K562 (cell line): ENCODE results near the gene XBP1. TPM values are rescaled to one million over a fixed set of nuclear protein-coding genes. Genes with fewer than 3 reads are reported as not detected.

Experiments
- C11orf30 ChIP-seq: fragments of 450-650 bp; IDR thresholded peaks from 2 replicates; pipeline ENCODE4 v1.6.1; 2016; ENCODE audit warnings: low read depth, mild to moderate bottlenecking
- CBX3 ChIP-seq, 2 experiments: IDR thresholded peaks; 1 replicate in 1 of 2; 2 replicates in 1 of 2; pipeline ENCODE4 v1.6.1; 2012; ENCODE audit warnings: inconsistent platforms in 2 of 2, low read length in 2 of 2, borderline replicate concordance in 1 of 2, control low read depth in 1 of 2
- CREBBP ChIP-seq: IDR thresholded peaks from one replicate; pipeline ENCODE4 v1.6.1; 2012; ENCODE audit warnings: low read depth, mild to moderate bottlenecking, control low read depth, inconsistent platforms, low read length
- CXXC5 ChIP-seq: fragments of 250-450 bp; sonication (Bioruptor Pico); IDR thresholded peaks from 2 replicates; pipeline ENCODE4 v1.8.0; 2022; ENCODE audit warnings: inconsistent platforms, mild to moderate bottlenecking, moderate library complexity
- E2F3 ChIP-seq: fragments of 250-450 bp; sonication (Bioruptor Pico); IDR thresholded peaks from 2 replicates; pipeline ENCODE4 v1.4.0; 2020; ENCODE audit warnings: mild to moderate bottlenecking
- ETV6 ChIP-seq, 3 experiments: fragments of 150-350 bp in 1 of 3; sonication (generic) in 1 of 3; formaldehyde crosslinking in 1 of 3; IDR thresholded peaks; 2 replicates each; pipeline versions ENCODE4 v1.6.1 to v1.8.0; 2014 to 2022; ENCODE audit warnings: borderline replicate concordance in 2 of 3, low read depth in 2 of 3, antibody characterized with exemption in 1 of 3, low read length in 1 of 3, mild to moderate bottlenecking in 1 of 3, missing genetic modification reagents in 1 of 3
- FIP1L1 ChIP-seq: fragments of 200-400 bp; formaldehyde crosslinking; IDR thresholded peaks from 2 replicates; pipeline ENCODE4 v1.6.1; 2018; ENCODE audit warnings: mild to moderate bottlenecking, low read depth, low read length; ENCODE audit not compliant: poor library complexity, severe bottlenecking
- HDAC2 ChIP-seq: fragments of 450-650 bp; IDR thresholded peaks from 2 replicates; pipeline ENCODE4 v1.6.1; 2016; ENCODE audit warnings: mild to moderate bottlenecking
- MAFF ChIP-seq: IDR thresholded peaks from 2 replicates; pipeline ENCODE4 v1.6.1; 2012; ENCODE audit warnings: low read length, improper control_type of control experiment
- POLR2G ChIP-seq: fragments of 200-400 bp; formaldehyde crosslinking; IDR thresholded peaks from 2 replicates; pipeline ENCODE4 v1.6.1; 2017; ENCODE audit warnings: low read depth, mild to moderate bottlenecking, antibody characterized with exemption, low read length, moderate library complexity
- RNF2 ChIP-seq: sonication (generic); IDR thresholded peaks from 2 replicates; pipeline ENCODE4 v1.6.1; 2016
- SLC30A9 ChIP-seq: fragments of 250-450 bp; sonication (Bioruptor Pico); IDR thresholded peaks from 2 replicates; pipeline ENCODE4 v1.8.0; 2022; ENCODE audit warnings: mild to moderate bottlenecking, moderate library complexity
- SMARCA4 ChIP-seq: fragments of 450-650 bp; IDR thresholded peaks from 2 replicates; pipeline ENCODE4 v1.6.1; 2016
- STAT5B ChIP-seq: fragments of 250-450 bp; sonication (Bioruptor Pico); IDR thresholded peaks from 2 replicates; pipeline ENCODE4 v1.8.0; 2021; ENCODE audit warnings: mild to moderate bottlenecking, inconsistent platforms
- TAL1 ChIP-seq: fragments of 450-650 bp; IDR thresholded peaks from 2 replicates; pipeline ENCODE4 v1.6.1; 2016; ENCODE audit warnings: mild to moderate bottlenecking
- TCF3 ChIP-seq: sonication (generic); formaldehyde crosslinking; IDR thresholded peaks from 2 replicates; pipeline ENCODE4 v1.4.0; 2020; ENCODE audit warnings: mild to moderate bottlenecking, missing genetic modification reagents
- polyA plus RNA-seq, 8 experiments: library from polyadenylated mRNA; depleted of rRNA in 4 of 8; stranded (reverse) in 5 of 8; unstranded in 3 of 8; fragments of >200 nt; fragmentation: Nextera tagmentation in 2 of 8; fragmentation: Illumina TruSeq in 1 of 8; extraction: Ambion mirVana in 2 of 8; extraction: Trizol in 1 of 8; gene quantifications; 2 replicates each; pipeline versions ENCODE4 v1.2.1 to v1.2.3, GENCODE V29; 2011 to 2014; ENCODE audit warnings: inconsistent platforms in 1 of 8, missing spikeins in 1 of 8
- total RNA-seq, 7 experiments: library from RNA; depleted of rRNA in 6 of 7; stranded (reverse); fragments of >200 nt in 6 of 7; fragmentation: Illumina TruSeq in 2 of 7; extraction: Trizol in 2 of 7; gene quantifications; 2 replicates each; pipeline versions ENCODE4 v1.2.1 to v1.2.3, GENCODE V29; 2011 to 2021; ENCODE audit warnings: low replicate concordance in 1 of 7
- TF ChIP-seq, protein P1 (sequence below), 2 experiments: fragments of 450-650 bp in 1 of 2; sonication (generic) in 1 of 2; formaldehyde crosslinking in 1 of 2; IDR thresholded peaks; 2 replicates each; pipeline versions ENCODE4 v1.7.1 to v1.9.0; 2016 to 2022; ENCODE audit warnings: inconsistent platforms in 1 of 2, mild to moderate bottlenecking in 1 of 2, missing genetic modification reagents in 1 of 2
- TF ChIP-seq, protein P2 (sequence below): fragments of 250-450 bp; sonication (Bioruptor Pico); IDR thresholded peaks from 2 replicates; pipeline ENCODE4 v1.8.0; 2021; ENCODE audit warnings: mild to moderate bottlenecking, moderate library complexity
- TF ChIP-seq, protein P3 (sequence below): sonication (generic); formaldehyde crosslinking; IDR thresholded peaks from 2 replicates; pipeline ENCODE4 v1.8.0; 2022; ENCODE audit warnings: missing genetic modification reagents, mild to moderate bottlenecking, borderline replicate concordance

XBP1 gene
- total and polyA plus RNA-seq, 9 of the 15 experiments (the other 6 are each of a cell fraction or from before 2014, with no cell fraction given) = 25.0 to 218 (median 94.6) TPM

DNA sequence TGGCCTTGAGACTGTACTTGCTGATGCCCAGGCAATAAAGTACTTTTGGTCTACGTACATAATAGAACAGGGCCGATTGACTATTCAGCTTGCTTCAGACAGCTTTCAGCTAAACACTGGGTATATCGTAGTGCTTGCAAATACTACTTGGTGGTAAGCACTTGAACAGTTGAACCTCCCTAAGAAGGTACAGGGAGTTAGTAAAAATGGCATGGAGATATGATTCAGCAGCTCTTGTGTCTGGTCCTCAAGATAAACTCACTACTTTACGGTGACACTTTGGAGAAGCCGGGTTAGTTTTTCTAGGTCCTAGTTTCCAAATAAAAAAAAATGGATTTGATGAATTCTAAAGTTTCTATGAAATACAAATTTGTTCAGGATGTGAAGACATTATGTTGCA is 20.5 kb downstream of the XBP1 start (continued):
- TF ChIP-seq, protein P1, sequence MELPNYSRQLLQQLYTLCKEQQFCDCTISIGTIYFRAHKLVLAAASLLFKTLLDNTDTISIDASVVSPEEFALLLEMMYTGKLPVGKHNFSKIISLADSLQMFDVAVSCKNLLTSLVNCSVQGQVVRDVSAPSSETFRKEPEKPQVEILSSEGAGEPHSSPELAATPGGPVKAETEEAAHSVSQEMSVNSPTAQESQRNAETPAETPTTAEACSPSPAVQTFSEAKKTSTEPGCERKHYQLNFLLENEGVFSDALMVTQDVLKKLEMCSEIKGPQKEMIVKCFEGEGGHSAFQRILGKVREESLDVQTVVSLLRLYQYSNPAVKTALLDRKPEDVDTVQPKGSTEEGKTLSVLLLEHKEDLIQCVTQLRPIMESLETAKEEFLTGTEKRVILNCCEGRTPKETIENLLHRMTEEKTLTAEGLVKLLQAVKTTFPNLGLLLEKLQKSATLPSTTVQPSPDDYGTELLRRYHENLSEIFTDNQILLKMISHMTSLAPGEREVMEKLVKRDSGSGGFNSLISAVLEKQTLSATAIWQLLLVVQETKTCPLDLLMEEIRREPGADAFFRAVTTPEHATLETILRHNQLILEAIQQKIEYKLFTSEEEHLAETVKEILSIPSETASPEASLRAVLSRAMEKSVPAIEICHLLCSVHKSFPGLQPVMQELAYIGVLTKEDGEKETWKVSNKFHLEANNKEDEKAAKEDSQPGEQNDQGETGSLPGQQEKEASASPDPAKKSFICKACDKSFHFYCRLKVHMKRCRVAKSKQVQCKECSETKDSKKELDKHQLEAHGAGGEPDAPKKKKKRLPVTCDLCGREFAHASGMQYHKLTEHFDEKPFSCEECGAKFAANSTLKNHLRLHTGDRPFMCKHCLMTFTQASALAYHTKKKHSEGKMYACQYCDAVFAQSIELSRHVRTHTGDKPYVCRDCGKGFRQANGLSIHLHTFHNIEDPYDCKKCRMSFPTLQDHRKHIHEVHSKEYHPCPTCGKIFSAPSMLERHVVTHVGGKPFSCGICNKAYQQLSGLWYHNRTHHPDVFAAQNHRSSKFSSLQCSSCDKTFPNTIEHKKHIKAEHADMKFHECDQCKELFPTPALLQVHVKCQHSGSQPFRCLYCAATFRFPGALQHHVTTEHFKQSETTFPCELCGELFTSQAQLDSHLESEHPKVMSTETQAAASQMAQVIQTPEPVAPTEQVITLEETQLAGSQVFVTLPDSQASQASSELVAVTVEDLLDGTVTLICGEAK (IDR thresholded peaks at IDR 0.05) = no peak
- TF ChIP-seq, protein P1 (CRISPR knock-in tag; IDR thresholded peaks at IDR 0.05) = no peak
- TF ChIP-seq CREBBP (no peak), C11orf30 (peak; percentile 66), HDAC2 (no peak), TCF3 (CRISPR knock-in tag) (peak; percentile 67), CXXC5 (no peak), TAL1 (peak; percentile 48; the same call in 1 of the 2 replicates), STAT5B (no peak), SLC30A9 (CRISPR knock-in tag) (no peak), RNF2 (no peak), ETV6 (IDR thresholded peaks at IDR 0.05; ENCODE audit: borderline replicate concordance in 1 of 2, low read depth in 2 of 2, low read length in 1 of 2) (no peak), ETV6 (CRISPR knock-in tag; IDR thresholded peaks at IDR 0.05; ENCODE audit: borderline replicate concordance) (no peak), CBX3 (IDR thresholded peaks at IDR 0.05; ENCODE audit: borderline replicate concordance in 1 of 2, low read length in 2 of 2) (no peak), POLR2G (no peak), SMARCA4 (peak; percentile 71), MAFF (peak; percentile 34; the same call in 1 of the 2 replicates), E2F3 (CRISPR knock-in tag) (no peak), FIP1L1 (no peak)
- TF ChIP-seq, protein P2, sequence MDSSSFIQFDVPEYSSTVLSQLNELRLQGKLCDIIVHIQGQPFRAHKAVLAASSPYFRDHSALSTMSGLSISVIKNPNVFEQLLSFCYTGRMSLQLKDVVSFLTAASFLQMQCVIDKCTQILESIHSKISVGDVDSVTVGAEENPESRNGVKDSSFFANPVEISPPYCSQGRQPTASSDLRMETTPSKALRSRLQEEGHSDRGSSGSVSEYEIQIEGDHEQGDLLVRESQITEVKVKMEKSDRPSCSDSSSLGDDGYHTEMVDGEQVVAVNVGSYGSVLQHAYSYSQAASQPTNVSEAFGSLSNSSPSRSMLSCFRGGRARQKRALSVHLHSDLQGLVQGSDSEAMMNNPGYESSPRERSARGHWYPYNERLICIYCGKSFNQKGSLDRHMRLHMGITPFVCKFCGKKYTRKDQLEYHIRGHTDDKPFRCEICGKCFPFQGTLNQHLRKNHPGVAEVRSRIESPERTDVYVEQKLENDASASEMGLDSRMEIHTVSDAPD (CRISPR knock-in tag) = no peak
- TF ChIP-seq, protein P3, sequence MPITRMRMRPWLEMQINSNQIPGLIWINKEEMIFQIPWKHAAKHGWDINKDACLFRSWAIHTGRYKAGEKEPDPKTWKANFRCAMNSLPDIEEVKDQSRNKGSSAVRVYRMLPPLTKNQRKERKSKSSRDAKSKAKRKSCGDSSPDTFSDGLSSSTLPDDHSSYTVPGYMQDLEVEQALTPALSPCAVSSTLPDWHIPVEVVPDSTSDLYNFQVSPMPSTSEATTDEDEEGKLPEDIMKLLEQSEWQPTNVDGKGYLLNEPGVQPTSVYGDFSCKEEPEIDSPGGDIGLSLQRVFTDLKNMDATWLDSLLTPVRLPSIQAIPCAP (CRISPR knock-in tag) = no peak
